Osteocyte (in vitro differentiated cells): ENCODE measurements around the gene SOX18. TPM values are rescaled to one million over a fixed set of nuclear protein-coding genes. Genes with fewer than 3 reads are reported as not detected.

Source experiments
- DNase-seq: peaks from one replicate; pipeline ENCODE4 v3.0.0; 2021; ENCODE audit warnings: mixed read lengths; ENCODE audit not compliant: unreplicated experiment; ENCODE audit errors: extremely low spot score
- H3K27ac Mint-ChIP-seq: one replicate; pipeline ENCODE4 v1.8.0; 2021; ENCODE audit warnings: mild to moderate bottlenecking, mixed read lengths; ENCODE audit not compliant: unreplicated experiment
- H3K27me3 Mint-ChIP-seq: one replicate; pipeline ENCODE4 v1.8.0; 2021; ENCODE audit warnings: mixed read lengths; ENCODE audit not compliant: unreplicated experiment
- H3K36me3 Mint-ChIP-seq: one replicate; pipeline ENCODE4 v1.8.0; 2021; ENCODE audit warnings: mixed read lengths; ENCODE audit not compliant: unreplicated experiment
- H3K4me1 Mint-ChIP-seq: one replicate; pipeline ENCODE4 v1.8.0; 2021; ENCODE audit warnings: mixed read lengths; ENCODE audit not compliant: unreplicated experiment
- H3K4me3 Mint-ChIP-seq: one replicate; pipeline ENCODE4 v1.8.0; 2021; ENCODE audit warnings: mild to moderate bottlenecking, moderate library complexity, mixed read lengths; ENCODE audit not compliant: unreplicated experiment
- H3K9me3 Mint-ChIP-seq: one replicate; pipeline ENCODE4 v1.8.0; 2021; ENCODE audit warnings: mixed read lengths; ENCODE audit not compliant: unreplicated experiment
- CTCF ChIP-seq: fragments of 200-600 bp; sonication (generic); IDR thresholded peaks from 2 replicates; pipeline ENCODE4 v1.5.0; 2021; ENCODE audit warnings: antibody characterized with exemption, mild to moderate bottlenecking, moderate library complexity
- total RNA-seq: library from RNA; stranded (reverse); gene quantifications from 2 replicates; pipeline ENCODE4 v1.2.1, GENCODE V29; 2021

Gene SOX18
- total RNA-seq, 1 donor from 2014 or later, result 1.2 TPM

GRCh38 chr20:64076061-64076997 lies 26.9 kb upstream of the SOX18 start:
- TF ChIP-seq CTCF, result no peak
- Mint-ChIP-seq H3K4me1 (peaks cover 17% of the 10 kb centered on the region), H3K27ac (no peak overlapping the region), H3K36me3 (peaks cover 5% of the 10 kb centered on the region), H3K27me3 (no peaks in the 10 kb centered on the region), H3K9me3 (no peaks in the 10 kb centered on the region), H3K4me3 (no peak overlapping the region)
- no peak for DNase-seq

GRCh38 chr20:64075556-64075955 lies 26.1 kb upstream of the SOX18 start:
- Mint-ChIP-seq H3K27ac (no peak overlapping the region), H3K4me3 (no peak overlapping the region), H3K27me3 (no peaks in the 10 kb centered on the region), H3K4me1 (peaks cover 15% of the 10 kb centered on the region), H3K9me3 (no peaks in the 10 kb centered on the region), H3K36me3 (peaks cover 5% of the 10 kb centered on the region)
- no peak for DNase-seq
- TF ChIP-seq CTCF, result no peak

- H3K4me1 Mint-ChIP-seq, result peaks cover 9% of the 10 kb centered on the region
- peaks cover 5% of the 10 kb centered on the region for H3K36me3 Mint-ChIP-seq
- no peak for TF ChIP-seq CTCF
- H3K27ac Mint-ChIP-seq, result no peak overlapping the region
- H3K27me3 Mint-ChIP-seq, result no peaks in the 10 kb centered on the region
- no peak for DNase-seq
- no peaks in the 10 kb centered on the region for H3K9me3 Mint-ChIP-seq
- H3K4me3 Mint-ChIP-seq, result no peak overlapping the region
Measured at GRCh38 chr20:64074963-64075362, 25.5 kb upstream of the SOX18 start.

GRCh38 chr20:64074184-64074789 lies 24.8 kb upstream of the SOX18 start:
- Mint-ChIP-seq H3K9me3 (no peaks in the 10 kb centered on the region), H3K4me3 (no peak overlapping the region), H3K27ac (no peak overlapping the region), H3K4me1 (peaks cover 9% of the 10 kb centered on the region), H3K27me3 (no peaks in the 10 kb centered on the region), H3K36me3 (peaks cover 5% of the 10 kb centered on the region)
- DNase-seq, result no peak
- no peak for TF ChIP-seq CTCF
